ENCODE measurements around the gene PML. TPM values are rescaled to one million over a fixed set of nuclear protein-coding genes. Genes with fewer than 3 reads are reported as not detected.
"Not testable (repeated sequence)": the region's sequence is repeated elsewhere in the genome, so short reads cannot be mapped to it uniquely, and the experiment has no call there.

PML gene
- total RNA-seq, 1 donor from 2014 or later: 19.1 TPM

- intact Hi-C loops (cut with micrococcal nuclease): no loop called here
- Histone ChIP-seq H3K36me3 (no peaks in the 10 kb centered on the region), H3K9me3 (replicated peaks) (no peaks in the 10 kb centered on the region), H3K4me3 (no peak overlapping the region), H3K27me3 (ENCODE audit: low read depth) (no peaks in the 10 kb centered on the region), H3K27ac (replicated peaks) (no peak overlapping the region), H3K4me1 (peaks cover 13% of the 10 kb centered on the region)
- TF ChIP-seq CTCF (IDR thresholded peaks at IDR 0.05; ENCODE audit: borderline replicate concordance): no peak
- no peak for DNase-seq
Observed at GRCh38 chr15:73959801-73960200, 34.7 kb upstream of the PML start.

GRCh38 chr15:73960472-73961070 is 33.9 kb upstream of the PML start:
- intact Hi-C loops (cut with micrococcal nuclease); H3K36me3 ChIP-seq; DNase-seq: not testable (repeated sequence)

GRCh38 chr15:73962433-73962832 is 32.1 kb upstream of the PML start:
- no peak overlapping the region for H3K27ac ChIP-seq (replicated peaks)
- H3K36me3 ChIP-seq: no peaks in the 10 kb centered on the region
- no peak for DNase-seq
- H3K4me1 ChIP-seq: peaks cover 5% of the 10 kb centered on the region
- H3K27me3 ChIP-seq (ENCODE audit: low read depth): no peaks in the 10 kb centered on the region
- intact Hi-C loops (cut with micrococcal nuclease): no loop called here
- no peaks in the 10 kb centered on the region for H3K9me3 ChIP-seq (replicated peaks)
- no peak for TF ChIP-seq CTCF (IDR thresholded peaks at IDR 0.05; ENCODE audit: borderline replicate concordance)
- no peak overlapping the region for H3K4me3 ChIP-seq

More at GRCh38 chr15:73960472-73961070, 33.9 kb upstream of the PML start:
- H3K9me3 ChIP-seq (replicated peaks); H3K4me3 ChIP-seq; H3K27me3 ChIP-seq (ENCODE audit: low read depth); H3K27ac ChIP-seq (replicated peaks): not testable (repeated sequence)
- H3K4me1 ChIP-seq: peaks cover 18% of the 10 kb centered on the region

- no peak overlapping the region for H3K27ac ChIP-seq (replicated peaks)
- DNase-seq: peak; percentile 84
- no peaks in the 10 kb centered on the region for H3K36me3 ChIP-seq
- H3K4me3 ChIP-seq: no peak overlapping the region
- H3K4me1 ChIP-seq: peaks cover 5% of the 10 kb centered on the region
- H3K27me3 ChIP-seq (ENCODE audit: low read depth): no peaks in the 10 kb centered on the region
- intact Hi-C loops (cut with micrococcal nuclease): no loop called here
- H3K9me3 ChIP-seq (replicated peaks): no peaks in the 10 kb centered on the region
- peak; percentile 93 for TF ChIP-seq CTCF (IDR thresholded peaks at IDR 0.05; ENCODE audit: borderline replicate concordance)
Observed at GRCh38 chr15:73964736-73965093, 29.8 kb upstream of the PML start.

GRCh38 chr15:73965094-73965757 is 29.3 kb upstream of the PML start:
- intact Hi-C loops (cut with micrococcal nuclease): no loop called here
- Histone ChIP-seq H3K4me3 (no peak overlapping the region), H3K9me3 (replicated peaks) (no peaks in the 10 kb centered on the region), H3K36me3 (no peaks in the 10 kb centered on the region), H3K4me1 (peaks cover 5% of the 10 kb centered on the region), H3K27me3 (ENCODE audit: low read depth) (no peaks in the 10 kb centered on the region), H3K27ac (replicated peaks) (no peak overlapping the region)
- no peak for TF ChIP-seq CTCF (IDR thresholded peaks at IDR 0.05; ENCODE audit: borderline replicate concordance)
- no peak for DNase-seq

GRCh38 chr15:73965758-73966113 is 28.8 kb upstream of the PML start:
- Histone ChIP-seq H3K4me3 (no peak overlapping the region), H3K4me1 (peaks cover 5% of the 10 kb centered on the region), H3K9me3 (replicated peaks) (no peaks in the 10 kb centered on the region), H3K27me3 (ENCODE audit: low read depth) (no peaks in the 10 kb centered on the region), H3K36me3 (no peaks in the 10 kb centered on the region), H3K27ac (replicated peaks) (no peak overlapping the region)
- no peak for TF ChIP-seq CTCF (IDR thresholded peaks at IDR 0.05; ENCODE audit: borderline replicate concordance)
- DNase-seq: no peak
- intact Hi-C loops (cut with micrococcal nuclease): no loop called here
